Panc1 (cell line): ENCODE measurements around the gene FAM83C. TPM values are rescaled to one million over a fixed set of nuclear protein-coding genes. Genes with fewer than 3 reads are reported as not detected.

Experiments
- ATAC-seq: fragments of 200-7000 bp; cut with Tn5 transposase; 2 replicates; pipeline ENCODE4 v1.9.1; 2020; ENCODE audit warnings: mild to moderate bottlenecking, moderate library complexity
- BruUV-seq: library from RNA; stranded (reverse); fragments of 400-500 nt; replicated peaks from 2 replicates; lab custom pipeline; 2021; lab: Mats Ljungman, UMichigan
- CTCF ChIA-PET: fragments of 300-600 bp; sonication (Branson Sonifier 250); formaldehyde crosslinking; loops from one replicate; lab custom pipeline; 2022; ENCODE audit warnings: antibody characterized with exemption; lab: Charles Lee
- POLR2A ChIA-PET: fragments of 300-600 bp; sonication (Branson Sonifier 250); formaldehyde crosslinking; loops from one replicate; lab custom pipeline; 2022; ENCODE audit warnings: antibody characterized with exemption; lab: Charles Lee
- DNase-seq: peaks from one replicate; pipeline ENCODE4 v3.0.0-alpha.2; 2010; ENCODE audit warnings: low read depth, low spot score
- H3K27ac ChIP-seq: 2 replicates; pipeline ENCODE4 v1.5.1; 2011; ENCODE audit warnings: mild to moderate bottlenecking, low read length, inconsistent platforms
- H3K27me3 ChIP-seq: fragments of 200-500 bp; sonication (Bioruptor generic); 2 replicates; pipeline ENCODE4 v1.6.0; 2014; ENCODE audit warnings: low read length, inconsistent platforms; ENCODE audit not compliant: control insufficient read depth, insufficient read depth
- H3K36me3 ChIP-seq: fragments of 200-500 bp; sonication (Bioruptor generic); 2 replicates; pipeline ENCODE4 v1.5.1; 2014; ENCODE audit warnings: inconsistent platforms, mild to moderate bottlenecking, low read length, moderate library complexity; ENCODE audit not compliant: control insufficient read depth, insufficient read depth
- H3K4me1 ChIP-seq: 2 replicates; pipeline ENCODE4 v1.5.1; 2011; ENCODE audit warnings: inconsistent platforms, mild to moderate bottlenecking, low read length, moderate library complexity; ENCODE audit not compliant: control insufficient read depth, insufficient read depth
- H3K4me3 ChIP-seq, 2 experiments: 2 replicates each; pipeline ENCODE4 v1.5.1; 2011 to 2012; ENCODE audit warnings: low read depth in 2 of 2, low read length in 2 of 2, mild to moderate bottlenecking in 2 of 2, inconsistent platforms in 1 of 2, moderate library complexity in 1 of 2
- H3K9me3 ChIP-seq: fragments of 200-500 bp; sonication (Bioruptor generic); 2 replicates; pipeline ENCODE4 v1.5.1; 2014; ENCODE audit warnings: low read depth, mild to moderate bottlenecking, inconsistent platforms, low read length, moderate library complexity; ENCODE audit not compliant: control insufficient read depth, insufficient read depth
- CTCF ChIP-seq: fragments of 450-650 bp; IDR thresholded peaks from 2 replicates; pipeline ENCODE4 v1.5.1; 2017; ENCODE audit warnings: mild to moderate bottlenecking
- POLR2AphosphoS5 ChIP-seq: IDR thresholded peaks from 2 replicates; pipeline ENCODE4 v1.6.1; 2012; ENCODE audit warnings: mild to moderate bottlenecking, low read depth, low read length, moderate library complexity
- SIN3A ChIP-seq: IDR thresholded peaks from 2 replicates; pipeline ENCODE4 v1.6.1; 2012; ENCODE audit warnings: low read depth, mild to moderate bottlenecking, low read length, moderate library complexity, borderline replicate concordance; ENCODE audit not compliant: insufficient read depth
- TCF7L2 ChIP-seq: IDR thresholded peaks from 2 replicates; pipeline ENCODE4 v1.6.1; 2011; ENCODE audit warnings: mild to moderate bottlenecking, low read depth, low read length, inconsistent platforms
- in situ Hi-C: cut with HindIII; loops from 2 replicates; pipeline ENCODE4 v1.10.0; 2016; ENCODE audit warnings: low sequenced_read_pairs, low pct_unique_long_range_greater_than_20kb
- intact Hi-C: fragments of 100-400 bp; cut with micrococcal nuclease; formaldehyde crosslinking; loops from one replicate; pipeline ENCODE4 v1.10.0; 2022; ENCODE audit not compliant: unreplicated experiment
- total RNA-seq: library from RNA; stranded (reverse); gene quantifications from one replicate; pipeline ENCODE4 v1.2.1, GENCODE V29; 2021; ENCODE audit not compliant: unreplicated experiment
- TF ChIP-seq, protein P1 (sequence below), 2 experiments: IDR thresholded peaks; 2 replicates each; pipeline ENCODE4 v1.6.1; 2011 to 2012; ENCODE audit warnings: low read depth in 2 of 2, control low read depth in 1 of 2, low read length in 1 of 2, mild to moderate bottlenecking in 1 of 2, moderate library complexity in 1 of 2; ENCODE audit not compliant: insufficient read depth in 1 of 2

The FAM83C gene
- total RNA-seq, 1 experiment from 2014 or later: not detected

GRCh38 chr20:35240083-35240810, 52.0 kb downstream of the FAM83C start:
- CTCF ChIA-PET: no interaction called here
- Histone ChIP-seq H3K27ac (no peak overlapping the region), H3K4me1 (no peaks in the 10 kb centered on the region), H3K27me3 (no peaks in the 10 kb centered on the region), H3K9me3 (no peaks in the 10 kb centered on the region), H3K4me3 (no peak overlapping the region), H3K36me3 (no peaks in the 10 kb centered on the region)
- intact Hi-C loops: no loop called here
- TF ChIP-seq TCF7L2: no peak
- in situ Hi-C loops: no loop called here
- DNase-seq (no peak), ATAC-seq (no peak)
- BruUV-seq: no TSS peak
- POLR2A ChIA-PET: interaction anchor here (0.5 kb wide), 1 partner anchor 369 kb away, joined by 3 read pairs; no protein-coding TSS in a partner anchor

- no TSS peak for BruUV-seq
- no peak for DNase-seq
- in situ Hi-C loops: no loop called here
- intact Hi-C loops: no loop called here
- ATAC-seq: no peak
- Histone ChIP-seq H3K9me3 (no peaks in the 10 kb centered on the region), H3K36me3 (no peaks in the 10 kb centered on the region), H3K4me1 (no peaks in the 10 kb centered on the region), H3K4me3 (no peak overlapping the region), H3K27ac (no peak overlapping the region), H3K27me3 (no peaks in the 10 kb centered on the region)
- TF ChIP-seq, protein P1, sequence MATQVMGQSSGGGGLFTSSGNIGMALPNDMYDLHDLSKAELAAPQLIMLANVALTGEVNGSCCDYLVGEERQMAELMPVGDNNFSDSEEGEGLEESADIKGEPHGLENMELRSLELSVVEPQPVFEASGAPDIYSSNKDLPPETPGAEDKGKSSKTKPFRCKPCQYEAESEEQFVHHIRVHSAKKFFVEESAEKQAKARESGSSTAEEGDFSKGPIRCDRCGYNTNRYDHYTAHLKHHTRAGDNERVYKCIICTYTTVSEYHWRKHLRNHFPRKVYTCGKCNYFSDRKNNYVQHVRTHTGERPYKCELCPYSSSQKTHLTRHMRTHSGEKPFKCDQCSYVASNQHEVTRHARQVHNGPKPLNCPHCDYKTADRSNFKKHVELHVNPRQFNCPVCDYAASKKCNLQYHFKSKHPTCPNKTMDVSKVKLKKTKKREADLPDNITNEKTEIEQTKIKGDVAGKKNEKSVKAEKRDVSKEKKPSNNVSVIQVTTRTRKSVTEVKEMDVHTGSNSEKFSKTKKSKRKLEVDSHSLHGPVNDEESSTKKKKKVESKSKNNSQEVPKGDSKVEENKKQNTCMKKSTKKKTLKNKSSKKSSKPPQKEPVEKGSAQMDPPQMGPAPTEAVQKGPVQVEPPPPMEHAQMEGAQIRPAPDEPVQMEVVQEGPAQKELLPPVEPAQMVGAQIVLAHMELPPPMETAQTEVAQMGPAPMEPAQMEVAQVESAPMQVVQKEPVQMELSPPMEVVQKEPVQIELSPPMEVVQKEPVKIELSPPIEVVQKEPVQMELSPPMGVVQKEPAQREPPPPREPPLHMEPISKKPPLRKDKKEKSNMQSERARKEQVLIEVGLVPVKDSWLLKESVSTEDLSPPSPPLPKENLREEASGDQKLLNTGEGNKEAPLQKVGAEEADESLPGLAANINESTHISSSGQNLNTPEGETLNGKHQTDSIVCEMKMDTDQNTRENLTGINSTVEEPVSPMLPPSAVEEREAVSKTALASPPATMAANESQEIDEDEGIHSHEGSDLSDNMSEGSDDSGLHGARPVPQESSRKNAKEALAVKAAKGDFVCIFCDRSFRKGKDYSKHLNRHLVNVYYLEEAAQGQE (IDR thresholded peaks at IDR 0.05; ENCODE audit: insufficient read depth in 1 of 2, low read depth in 2 of 2, low read length in 1 of 2): no peak
- TF ChIP-seq CTCF (no peak), SIN3A (no peak), TCF7L2 (no peak), POLR2AphosphoS5 (no peak)
- CTCF ChIA-PET: no interaction called here
- POLR2A ChIA-PET: interaction anchor here (0.7 kb wide), 1 partner anchor 180 kb away, joined by 8 read pairs; no protein-coding TSS in a partner anchor
Measured at GRCh38 chr20:35238735-35239134, 53.5 kb downstream of the FAM83C start.

DNA sequence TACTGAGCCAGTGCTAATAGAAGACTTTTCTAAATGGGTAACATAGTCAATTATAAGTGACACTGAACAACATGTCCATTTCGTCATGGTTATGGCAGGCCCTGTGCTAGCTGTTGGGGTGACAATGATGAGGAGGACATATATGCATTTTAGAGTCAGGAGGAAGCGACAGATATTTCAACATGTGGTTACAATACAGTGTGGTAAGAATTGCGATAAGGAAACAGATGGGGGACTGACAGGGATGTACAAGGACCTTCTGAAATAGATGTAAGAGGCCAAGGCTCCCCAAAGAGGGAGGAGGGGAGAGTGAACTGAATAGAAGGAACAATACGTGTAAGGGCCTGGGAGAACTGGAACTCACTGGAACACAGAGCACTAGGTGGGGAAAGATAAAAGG, 54.1 kb downstream of the FAM83C start:
- in situ Hi-C loops (no loop called here), intact Hi-C loops (no loop called here)
- CTCF ChIA-PET: no interaction called here
- H3K4me1 ChIP-seq: no peaks in the 10 kb centered on the region
- ATAC-seq (no peak), DNase-seq (no peak)
- BruUV-seq: no TSS peak
- POLR2A ChIA-PET: no interaction called here
- H3K9me3 ChIP-seq: no peaks in the 10 kb centered on the region
- H3K27ac ChIP-seq: no peak overlapping the region
- TF ChIP-seq TCF7L2 (no peak), CTCF (no peak), SIN3A (no peak), POLR2AphosphoS5 (no peak)
- TF ChIP-seq, protein P1 (IDR thresholded peaks at IDR 0.05; ENCODE audit: insufficient read depth in 1 of 2, low read depth in 2 of 2, low read length in 1 of 2): no peak
- no peak overlapping the region for H3K4me3 ChIP-seq
- no peaks in the 10 kb centered on the region for H3K36me3 ChIP-seq
- H3K27me3 ChIP-seq: no peaks in the 10 kb centered on the region
